ENCODE data around the gene BRI3BP. TPM values are rescaled to one million over a fixed set of nuclear protein-coding genes. Genes with fewer than 3 reads are reported as not detected.
"Not testable (repeated sequence)": the region's sequence is repeated elsewhere in the genome, so short reads cannot be mapped to it uniquely, and the experiment has no call there.

BRI3BP gene
- total RNA-seq, 2 experiments from 2014 or later, result 40.0 to 41.0 TPM

- ChIA-PET CTCF (no interaction called here), POLR2A (no interaction called here)
Observed at GRCh38 chr12:125014526-125014925, 21.1 kb downstream of the BRI3BP start.

- ChIA-PET POLR2A (no interaction called here), CTCF (interaction anchor here (0.7 kb wide), 1 partner anchor 21 kb away, joined by 3 read pairs; no protein-coding TSS in a partner anchor)
Observed at GRCh38 chr12:125015680-125016310, 22.4 kb downstream of the BRI3BP start.

GRCh38 chr12:125017801-125018200 is 24.4 kb downstream of the BRI3BP start:
- POLR2A ChIA-PET, result no interaction called here
- CTCF ChIA-PET, result no interaction called here

- POLR2A ChIA-PET, result no interaction called here
- CTCF ChIA-PET, result no interaction called here
Observed at GRCh38 chr12:125018356-125018755, 24.9 kb downstream of the BRI3BP start.

GRCh38 chr12:125021096-125021495 is 27.7 kb downstream of the BRI3BP start:
- POLR2A ChIA-PET, result no interaction called here
- CTCF ChIA-PET, result no interaction called here

GRCh38 chr12:125021771-125022170 is 28.3 kb downstream of the BRI3BP start:
- CTCF ChIA-PET, result no interaction called here
- POLR2A ChIA-PET, result no interaction called here

- ChIA-PET CTCF (no interaction called here), POLR2A (no interaction called here)
Observed at GRCh38 chr12:125023065-125023464, 29.6 kb downstream of the BRI3BP start.

GRCh38 chr12:125024949-125025563 is 31.6 kb downstream of the BRI3BP start:
- ChIA-PET POLR2A (interaction anchor here (0.6 kb wide), 1 partner anchor 23 kb away, joined by 3 read pairs; no protein-coding TSS in a partner anchor), CTCF (no interaction called here)

- ChIA-PET POLR2A (interaction anchor here (0.6 kb wide), 1 partner anchor 24 kb away, joined by 3 read pairs; no protein-coding TSS in a partner anchor), CTCF (no interaction called here)
Observed at GRCh38 chr12:125025606-125026235, 32.3 kb downstream of the BRI3BP start.

GRCh38 chr12:125028106-125028505 is 34.7 kb downstream of the BRI3BP start:
- CTCF ChIA-PET, result no interaction called here
- POLR2A ChIA-PET, result no interaction called here

GRCh38 chr12:125029761-125030358 is 36.4 kb downstream of the BRI3BP start:
- CTCF ChIA-PET, result no interaction called here
- POLR2A ChIA-PET, result no interaction called here

GRCh38 chr12:125031471-125031870 is 38.0 kb downstream of the BRI3BP start:
- CTCF ChIA-PET, POLR2A ChIA-PET: not testable (repeated sequence)

GRCh38 chr12:125032466-125033152 is 39.2 kb downstream of the BRI3BP start:
- CTCF ChIA-PET, result no interaction called here

GRCh38 chr12:125033288-125033687 is 39.8 kb downstream of the BRI3BP start:
- POLR2A ChIA-PET, result no interaction called here

More at GRCh38 chr12:125032466-125033152, 39.2 kb downstream of the BRI3BP start:
- POLR2A ChIA-PET, result no interaction called here

GRCh38 chr12:125038976-125039625 is 45.7 kb downstream of the BRI3BP start:
- POLR2A ChIA-PET, result no interaction called here
- CTCF ChIA-PET, result no interaction called here

More at GRCh38 chr12:125033288-125033687, 39.8 kb downstream of the BRI3BP start:
- CTCF ChIA-PET, result no interaction called here

- ChIA-PET POLR2A (no interaction called here), CTCF (no interaction called here)
Observed at GRCh38 chr12:125049093-125049458, 55.6 kb downstream of the BRI3BP start.

GRCh38 chr12:125050446-125050845 is 57.0 kb downstream of the BRI3BP start:
- POLR2A ChIA-PET, result interaction anchor here (1.0 kb wide), 1 partner anchor 16 kb away, joined by 7 read pairs; no protein-coding TSS in a partner anchor
- CTCF ChIA-PET, result interaction anchor here (0.9 to 1.1 kb wide), 2 partner anchors 20 to 137 kb away, joined by 3 read pairs; no protein-coding TSS in a partner anchor

- POLR2A ChIA-PET, result no interaction called here
- CTCF ChIA-PET, result interaction anchor here (0.9 kb wide), 1 partner anchor 19 kb away, joined by 3 read pairs; no protein-coding TSS in a partner anchor
Observed at GRCh38 chr12:125050868-125051267, 57.4 kb downstream of the BRI3BP start.

GRCh38 chr12:125053821-125054220 is 60.4 kb downstream of the BRI3BP start:
- ChIA-PET POLR2A (no interaction called here), CTCF (no interaction called here)

- POLR2A ChIA-PET, result no interaction called here
- CTCF ChIA-PET, result no interaction called here
Observed at GRCh38 chr12:125055591-125055990, 62.1 kb downstream of the BRI3BP start.

Measured in activated CD8-positive, alpha-beta memory T cell treated with anti-CD3 and anti-CD28 coated beads for 36 hours (primary cell).